Measurements from ENCODE around the gene PIF1. TPM values are rescaled to one million over a fixed set of nuclear protein-coding genes. Genes with fewer than 3 reads are reported as not detected.

The PIF1 gene
- total RNA-seq, 1 donor from 2014 or later = 8.6 TPM

DNA sequence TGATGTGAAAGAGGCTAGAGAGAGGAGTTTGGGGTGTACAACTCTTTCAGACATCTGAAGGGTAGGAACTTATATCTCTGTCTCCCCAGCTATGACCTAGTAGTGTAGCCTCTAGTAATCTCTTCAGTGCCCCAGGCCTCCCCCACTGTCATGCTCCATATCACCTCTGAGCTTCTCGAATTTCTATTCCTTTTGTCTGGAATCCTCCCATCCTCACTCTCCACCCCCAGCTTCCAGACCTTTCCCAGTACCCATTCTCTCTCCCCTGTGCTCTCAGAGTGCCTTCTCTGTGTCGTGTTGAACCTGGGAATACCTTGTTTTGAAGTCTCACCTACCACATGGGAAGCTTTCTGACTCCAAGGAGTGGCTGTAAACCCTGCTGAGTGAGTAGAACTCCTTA, 46.4 kb downstream of the PIF1 start:
- H3K27me3 Mint-ChIP-seq (ENCODE audit: unreplicated experiment) = peaks cover 11% of the 10 kb centered on the region
- H3K27ac Mint-ChIP-seq (ENCODE audit: unreplicated experiment) = no peak overlapping the region
- H3K9me3 Mint-ChIP-seq (ENCODE audit: unreplicated experiment) = no peaks in the 10 kb centered on the region
- no peaks in the 10 kb centered on the region for H3K36me3 Mint-ChIP-seq (ENCODE audit: unreplicated experiment)
- no peak for DNase-seq
- H3K4me1 Mint-ChIP-seq (ENCODE audit: low read depth, unreplicated experiment) = no peaks in the 10 kb centered on the region
- TF ChIP-seq, protein P1, sequence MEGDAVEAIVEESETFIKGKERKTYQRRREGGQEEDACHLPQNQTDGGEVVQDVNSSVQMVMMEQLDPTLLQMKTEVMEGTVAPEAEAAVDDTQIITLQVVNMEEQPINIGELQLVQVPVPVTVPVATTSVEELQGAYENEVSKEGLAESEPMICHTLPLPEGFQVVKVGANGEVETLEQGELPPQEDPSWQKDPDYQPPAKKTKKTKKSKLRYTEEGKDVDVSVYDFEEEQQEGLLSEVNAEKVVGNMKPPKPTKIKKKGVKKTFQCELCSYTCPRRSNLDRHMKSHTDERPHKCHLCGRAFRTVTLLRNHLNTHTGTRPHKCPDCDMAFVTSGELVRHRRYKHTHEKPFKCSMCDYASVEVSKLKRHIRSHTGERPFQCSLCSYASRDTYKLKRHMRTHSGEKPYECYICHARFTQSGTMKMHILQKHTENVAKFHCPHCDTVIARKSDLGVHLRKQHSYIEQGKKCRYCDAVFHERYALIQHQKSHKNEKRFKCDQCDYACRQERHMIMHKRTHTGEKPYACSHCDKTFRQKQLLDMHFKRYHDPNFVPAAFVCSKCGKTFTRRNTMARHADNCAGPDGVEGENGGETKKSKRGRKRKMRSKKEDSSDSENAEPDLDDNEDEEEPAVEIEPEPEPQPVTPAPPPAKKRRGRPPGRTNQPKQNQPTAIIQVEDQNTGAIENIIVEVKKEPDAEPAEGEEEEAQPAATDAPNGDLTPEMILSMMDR (IDR thresholded peaks at IDR 0.05; ENCODE audit: partially characterized antibody, unreplicated experiment) = no peak
- no peak overlapping the region for H3K4me3 Mint-ChIP-seq (ENCODE audit: unreplicated experiment)

DNA sequence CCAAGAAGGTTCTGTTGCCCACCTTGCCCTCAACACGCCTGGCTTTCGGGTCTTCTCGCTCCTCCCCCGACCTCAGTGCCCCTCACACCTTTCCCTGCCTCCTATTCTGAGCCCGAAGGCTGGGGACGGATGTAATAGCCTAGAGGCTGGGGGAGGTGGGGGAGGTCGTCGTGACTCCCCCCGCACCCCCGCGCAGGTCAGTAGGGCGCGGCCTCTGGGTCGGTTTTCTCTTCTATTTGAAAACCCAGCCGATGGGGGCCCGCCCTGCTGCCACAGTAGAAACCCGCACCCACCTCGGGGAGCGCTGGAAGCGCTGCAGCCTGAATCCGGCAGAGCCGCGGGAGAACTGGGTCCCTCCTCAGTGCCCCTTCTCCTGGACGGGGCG, 49.1 kb downstream of the PIF1 start:
- Mint-ChIP-seq H3K9me3 (ENCODE audit: unreplicated experiment) (no peaks in the 10 kb centered on the region), H3K27ac (ENCODE audit: unreplicated experiment) (no peak overlapping the region), H3K36me3 (ENCODE audit: unreplicated experiment) (no peaks in the 10 kb centered on the region), H3K4me1 (ENCODE audit: low read depth, unreplicated experiment) (no peaks in the 10 kb centered on the region), H3K4me3 (ENCODE audit: unreplicated experiment) (peak overlapping the region; percentile 82), H3K27me3 (ENCODE audit: unreplicated experiment) (peaks cover 14% of the 10 kb centered on the region)
- no peak for DNase-seq
- TF ChIP-seq, protein P1 (IDR thresholded peaks at IDR 0.05; ENCODE audit: partially characterized antibody, unreplicated experiment) = no peak

DNA sequence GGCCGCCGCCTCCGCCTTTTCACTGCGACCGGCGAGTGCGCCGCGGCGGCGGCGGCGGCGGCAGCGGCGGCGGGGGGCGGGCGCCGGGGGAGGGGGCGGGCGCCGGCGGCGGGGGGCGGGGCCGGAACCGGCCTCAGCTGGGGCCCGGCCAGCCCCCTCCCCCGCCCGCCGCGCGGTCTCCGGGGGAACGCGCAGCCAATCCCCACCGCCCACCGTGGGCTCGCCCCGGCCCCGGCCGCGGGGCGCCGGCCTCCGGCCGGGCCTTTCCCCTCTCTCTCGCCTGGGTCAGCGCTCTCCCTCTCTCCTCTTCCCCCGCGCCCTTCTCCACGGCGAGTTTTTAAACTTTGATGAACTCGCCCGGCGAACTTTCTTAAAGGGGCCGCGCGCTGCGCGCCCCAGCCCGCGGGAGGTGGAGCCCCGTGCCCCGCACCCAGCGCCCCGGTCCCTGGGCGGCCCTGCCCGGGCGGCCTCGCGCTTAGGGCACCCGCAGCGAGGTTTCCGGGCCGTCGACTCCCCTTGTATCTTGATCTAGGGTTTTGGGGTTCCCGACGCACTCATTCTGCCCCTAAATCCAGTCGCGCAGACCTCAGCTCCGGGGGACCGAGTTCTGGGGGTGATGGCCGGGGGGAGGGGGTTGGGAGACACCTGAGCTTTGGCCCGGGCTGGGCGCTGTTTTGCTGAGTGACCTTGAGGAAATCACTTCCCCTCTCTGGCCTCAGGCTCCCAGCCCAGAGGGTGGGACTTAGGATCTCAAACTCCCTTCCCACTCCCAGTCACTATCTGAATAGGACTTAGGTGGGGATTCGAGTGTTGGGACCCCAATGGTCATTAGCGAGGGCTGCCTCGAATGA, 49.7 kb downstream of the PIF1 start, which contains the start of gene RBPMS2:
Gene RBPMS2, minus strand, starts transcription at position 39 of the 851 bp plus-strand sequence. CDS start 270 bp downstream, outside the sequence.
- peaks cover 14% of the 10 kb centered on the region for H3K27me3 Mint-ChIP-seq (ENCODE audit: unreplicated experiment)
- TF ChIP-seq, protein P1 (IDR thresholded peaks at IDR 0.05; ENCODE audit: partially characterized antibody, unreplicated experiment) = no peak
- DNase-seq = no peak
- no peak within 1 kb of the TSS for H3K27ac Mint-ChIP-seq (ENCODE audit: unreplicated experiment)
- peak within 1 kb of the TSS; percentile 82 for H3K4me3 Mint-ChIP-seq (ENCODE audit: unreplicated experiment)
- H3K36me3 Mint-ChIP-seq (ENCODE audit: unreplicated experiment) = no peaks in the 10 kb centered on the region
- no peaks in the 10 kb centered on the region for H3K9me3 Mint-ChIP-seq (ENCODE audit: unreplicated experiment)
- no peaks in the 10 kb centered on the region for H3K4me1 Mint-ChIP-seq (ENCODE audit: low read depth, unreplicated experiment)

DNA sequence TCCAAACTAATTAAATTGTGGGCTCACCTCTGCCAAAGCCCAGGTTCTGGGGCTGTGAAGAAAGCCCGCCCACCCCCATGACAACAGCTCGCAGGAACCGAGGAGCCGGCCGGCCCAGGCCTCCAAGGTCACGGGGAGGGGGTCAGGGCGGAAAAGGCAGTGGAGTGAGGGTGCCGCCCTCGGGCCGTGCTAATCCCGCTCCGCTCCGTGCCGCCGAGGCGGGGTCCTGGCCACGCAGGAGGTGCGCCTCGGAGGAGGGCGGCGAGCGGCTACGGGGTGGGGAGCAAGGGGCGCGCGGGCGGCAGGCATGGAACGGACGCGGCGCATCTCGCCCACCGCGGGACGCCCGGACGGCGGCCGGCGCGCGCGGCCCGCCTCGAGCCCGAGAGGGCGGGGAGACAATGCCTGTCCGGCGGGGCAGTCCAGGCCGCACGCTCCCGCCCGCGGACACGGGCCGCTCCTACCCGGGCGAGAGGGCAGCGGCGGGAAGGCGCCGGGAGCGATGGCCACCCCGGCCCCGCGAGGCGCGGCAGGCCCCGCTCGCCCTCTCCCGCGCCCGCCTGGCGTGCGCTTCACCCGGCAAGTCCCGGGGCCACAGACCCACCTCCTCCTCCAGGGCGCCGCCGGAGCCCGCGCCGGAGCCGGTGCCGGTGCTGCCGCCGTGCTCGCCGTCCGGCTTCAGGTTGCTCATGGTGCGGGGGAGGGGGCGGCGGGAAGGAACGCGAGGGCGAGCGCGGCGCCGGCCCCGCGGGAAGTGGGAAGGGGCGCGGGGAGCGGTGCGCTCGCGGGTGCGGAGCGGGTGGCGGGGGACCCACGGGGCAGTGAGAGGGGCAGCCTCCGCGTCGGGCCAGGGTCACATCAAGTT, 50.6 kb downstream of the PIF1 start:
- H3K4me1 Mint-ChIP-seq (ENCODE audit: low read depth, unreplicated experiment) = no peaks in the 10 kb centered on the region
- peaks cover 14% of the 10 kb centered on the region for H3K27me3 Mint-ChIP-seq (ENCODE audit: unreplicated experiment)
- TF ChIP-seq, protein P1 (IDR thresholded peaks at IDR 0.05; ENCODE audit: partially characterized antibody, unreplicated experiment) = no peak
- peak; percentile 33 for DNase-seq
- H3K36me3 Mint-ChIP-seq (ENCODE audit: unreplicated experiment) = no peaks in the 10 kb centered on the region
- H3K9me3 Mint-ChIP-seq (ENCODE audit: unreplicated experiment) = no peaks in the 10 kb centered on the region
- no peak overlapping the region for H3K27ac Mint-ChIP-seq (ENCODE audit: unreplicated experiment)
- H3K4me3 Mint-ChIP-seq (ENCODE audit: unreplicated experiment) = peak overlapping the region; percentile 39

Measured in glutamatergic neuron (in vitro differentiated cells).